Uterus (tissue), 2 donors: ENCODE data around the gene GBP2.

Experiments used
- POLR2A ChIP-seq, 2 donors: fragments of 450-650 bp; IDR thresholded peaks; one replicate each; pipeline ENCODE4 v1.6.1; 2016; ENCODE audit warnings: antibody characterized with exemption in 2 of 2, mild to moderate bottlenecking in 1 of 2, moderate library complexity in 1 of 2
- TF ChIP-seq, protein P1 (sequence below), 4 experiments: fragments of 200-600 bp in 2 of 4; fragments of 450-650 bp in 2 of 4; sonication (generic) in 2 of 4; IDR thresholded peaks; one replicate each; pipeline ENCODE4 v1.5.1; 2016 to 2019; ENCODE audit warnings: antibody characterized with exemption in 4 of 4, mild to moderate bottlenecking in 2 of 4, moderate library complexity in 1 of 4

DNA sequence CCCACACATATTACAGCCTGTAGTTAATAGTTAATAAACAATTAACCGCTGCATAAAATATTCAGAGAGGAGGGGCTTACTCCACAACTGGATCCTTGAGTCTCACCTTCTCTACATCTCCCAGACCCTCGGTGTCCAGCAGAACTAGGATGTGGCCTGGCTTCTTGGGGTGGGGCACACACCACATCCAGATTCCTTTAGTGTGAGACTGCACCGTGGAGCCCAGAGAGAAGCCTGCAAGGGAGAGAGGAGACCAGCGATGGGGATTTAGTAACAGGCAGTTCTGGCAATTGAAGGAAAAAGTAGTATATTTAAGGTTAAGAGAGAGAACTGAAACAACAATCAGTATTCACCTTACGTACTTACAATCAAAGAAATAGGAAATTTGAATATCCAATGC, 65.8 kb downstream of the GBP2 start:
- TF ChIP-seq, protein P1, sequence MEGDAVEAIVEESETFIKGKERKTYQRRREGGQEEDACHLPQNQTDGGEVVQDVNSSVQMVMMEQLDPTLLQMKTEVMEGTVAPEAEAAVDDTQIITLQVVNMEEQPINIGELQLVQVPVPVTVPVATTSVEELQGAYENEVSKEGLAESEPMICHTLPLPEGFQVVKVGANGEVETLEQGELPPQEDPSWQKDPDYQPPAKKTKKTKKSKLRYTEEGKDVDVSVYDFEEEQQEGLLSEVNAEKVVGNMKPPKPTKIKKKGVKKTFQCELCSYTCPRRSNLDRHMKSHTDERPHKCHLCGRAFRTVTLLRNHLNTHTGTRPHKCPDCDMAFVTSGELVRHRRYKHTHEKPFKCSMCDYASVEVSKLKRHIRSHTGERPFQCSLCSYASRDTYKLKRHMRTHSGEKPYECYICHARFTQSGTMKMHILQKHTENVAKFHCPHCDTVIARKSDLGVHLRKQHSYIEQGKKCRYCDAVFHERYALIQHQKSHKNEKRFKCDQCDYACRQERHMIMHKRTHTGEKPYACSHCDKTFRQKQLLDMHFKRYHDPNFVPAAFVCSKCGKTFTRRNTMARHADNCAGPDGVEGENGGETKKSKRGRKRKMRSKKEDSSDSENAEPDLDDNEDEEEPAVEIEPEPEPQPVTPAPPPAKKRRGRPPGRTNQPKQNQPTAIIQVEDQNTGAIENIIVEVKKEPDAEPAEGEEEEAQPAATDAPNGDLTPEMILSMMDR (IDR thresholded peaks at IDR 0.05) = no peak
- TF ChIP-seq POLR2A (IDR thresholded peaks at IDR 0.05) = no peak
